Neural progenitor cell (in vitro differentiated cells): Measurements from ENCODE around the gene STX8.

Experiments used
- EZH2 ChIP-seq: fragments of 200-600 bp; sonication (generic); IDR thresholded peaks from 2 replicates; pipeline ENCODE4 v1.6.1; 2017; ENCODE audit warnings: antibody characterized with exemption, mild to moderate bottlenecking, moderate library complexity
- EZH2phosphoT487 ChIP-seq: fragments of 200-600 bp; sonication (generic); IDR thresholded peaks from 2 replicates; pipeline ENCODE4 v1.6.1; 2017; ENCODE audit warnings: antibody characterized with exemption
- TF ChIP-seq, protein P1 (sequence below): fragments of 200-600 bp; sonication (generic); IDR thresholded peaks from 2 replicates; pipeline ENCODE4 v1.5.1; 2017; ENCODE audit warnings: antibody characterized with exemption, mild to moderate bottlenecking

DNA sequence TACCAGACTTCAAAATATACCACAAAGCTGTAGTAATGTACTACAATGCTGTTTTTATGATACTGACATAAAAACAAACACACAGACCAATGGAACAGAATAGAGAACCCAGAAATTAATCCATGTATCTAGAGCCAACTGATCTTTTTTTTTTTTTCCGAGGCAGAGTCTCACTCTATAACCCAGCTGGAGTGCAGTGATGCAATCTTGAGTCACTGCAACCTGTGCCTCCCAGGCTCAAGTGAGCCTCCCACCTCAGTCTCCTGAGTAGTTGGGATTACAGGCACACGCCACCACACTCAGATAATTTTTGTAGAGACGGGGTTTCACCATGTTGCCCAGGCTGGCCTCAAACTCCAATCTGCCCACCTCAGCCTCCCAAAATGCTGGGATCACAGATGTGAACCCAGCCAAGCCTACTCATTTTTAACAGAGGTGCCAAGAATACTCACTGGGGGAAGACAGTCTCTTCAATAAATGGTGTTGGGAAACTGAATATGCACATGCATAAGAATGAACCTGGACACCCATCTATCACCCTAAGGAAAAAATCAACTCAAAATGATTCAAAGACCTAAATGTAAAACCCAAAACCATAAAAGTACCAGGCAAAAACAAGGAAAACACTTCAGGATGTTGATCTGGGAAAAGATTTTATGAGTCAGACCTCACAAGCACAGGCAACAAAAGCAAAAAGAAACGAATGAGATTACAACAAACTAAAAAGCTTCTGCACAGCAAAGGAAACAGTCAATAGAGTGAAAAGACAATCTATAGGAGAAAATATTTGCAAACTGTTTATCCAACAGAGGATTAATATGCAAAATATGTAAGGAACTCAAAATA, 63.1 kb downstream of the STX8 start:
- TF ChIP-seq, protein P1, sequence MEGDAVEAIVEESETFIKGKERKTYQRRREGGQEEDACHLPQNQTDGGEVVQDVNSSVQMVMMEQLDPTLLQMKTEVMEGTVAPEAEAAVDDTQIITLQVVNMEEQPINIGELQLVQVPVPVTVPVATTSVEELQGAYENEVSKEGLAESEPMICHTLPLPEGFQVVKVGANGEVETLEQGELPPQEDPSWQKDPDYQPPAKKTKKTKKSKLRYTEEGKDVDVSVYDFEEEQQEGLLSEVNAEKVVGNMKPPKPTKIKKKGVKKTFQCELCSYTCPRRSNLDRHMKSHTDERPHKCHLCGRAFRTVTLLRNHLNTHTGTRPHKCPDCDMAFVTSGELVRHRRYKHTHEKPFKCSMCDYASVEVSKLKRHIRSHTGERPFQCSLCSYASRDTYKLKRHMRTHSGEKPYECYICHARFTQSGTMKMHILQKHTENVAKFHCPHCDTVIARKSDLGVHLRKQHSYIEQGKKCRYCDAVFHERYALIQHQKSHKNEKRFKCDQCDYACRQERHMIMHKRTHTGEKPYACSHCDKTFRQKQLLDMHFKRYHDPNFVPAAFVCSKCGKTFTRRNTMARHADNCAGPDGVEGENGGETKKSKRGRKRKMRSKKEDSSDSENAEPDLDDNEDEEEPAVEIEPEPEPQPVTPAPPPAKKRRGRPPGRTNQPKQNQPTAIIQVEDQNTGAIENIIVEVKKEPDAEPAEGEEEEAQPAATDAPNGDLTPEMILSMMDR, result no peak
- TF ChIP-seq EZH2phosphoT487, result no peak
- TF ChIP-seq EZH2, result no peak
